Retinal pigment epithelial cell (primary cell): ENCODE data around the gene REXO4.

Experiments used
- DNase-seq: peaks from one replicate; pipeline ENCODE4 v3.0.0-alpha.2; 2010; ENCODE audit warnings: low read depth
- H3K4me3 ChIP-seq: 2 replicates; pipeline ENCODE4 v1.5.1; 2011; ENCODE audit warnings: mild to moderate bottlenecking, low read length, control low read depth, moderate library complexity
- CTCF ChIP-seq: conservative IDR thresholded peaks from 2 replicates; pipeline ENCODE4 v1.5.1; 2011; ENCODE audit warnings: low read depth, low read length, control low read depth, inconsistent platforms

REXO4 gene

GRCh38 chr9:133448487-133448972, 30.7 kb upstream of the REXO4 start:
- no peak for DNase-seq
- H3K4me3 ChIP-seq: no peak overlapping the region
- no peak for TF ChIP-seq CTCF

DNA sequence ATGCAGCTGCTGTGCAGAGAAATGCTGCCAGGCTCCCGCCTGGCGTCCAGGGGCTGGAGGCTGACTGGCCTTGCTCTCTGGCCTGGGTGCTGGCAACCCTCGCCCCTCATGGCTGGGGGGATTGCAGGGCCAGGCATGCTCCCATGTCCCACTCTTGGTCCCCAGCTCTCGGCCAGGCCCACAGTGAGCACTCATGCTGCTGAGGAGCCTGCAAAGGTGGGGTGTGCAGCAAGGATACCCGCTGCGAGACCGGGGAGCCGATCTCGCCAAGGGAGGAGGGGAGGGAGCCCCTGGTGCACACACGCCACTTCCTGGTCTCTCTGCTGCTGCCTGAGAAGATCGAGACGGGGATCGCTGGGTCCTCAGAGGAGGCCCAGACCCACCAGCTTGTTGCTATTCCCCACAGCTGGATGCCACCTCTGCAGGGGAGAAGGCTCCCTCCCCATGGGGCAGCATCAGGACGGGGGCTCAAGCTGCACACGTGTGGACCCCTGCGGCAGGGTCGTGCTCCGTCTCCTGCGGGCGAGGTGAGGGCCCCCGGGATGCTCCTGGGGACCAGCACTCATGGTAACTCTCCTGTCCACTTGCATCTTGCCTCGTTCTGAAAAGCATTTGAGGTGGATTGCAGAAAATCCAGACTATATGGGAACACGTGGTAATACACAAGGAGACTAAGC, 27.6 kb upstream of the REXO4 start:
- no peak overlapping the region for H3K4me3 ChIP-seq
- no peak for TF ChIP-seq CTCF
- DNase-seq: no peak

GRCh38 chr9:133443982-133444381, 26.2 kb upstream of the REXO4 start:
- TF ChIP-seq CTCF: no peak
- no peak for DNase-seq
- H3K4me3 ChIP-seq: no peak overlapping the region

- DNase-seq: no peak
- TF ChIP-seq CTCF: no peak
- no peak overlapping the region for H3K4me3 ChIP-seq
These were observed 25.4 kb upstream of the REXO4 start for GRCh38 chr9:133443248-133443647.

GRCh38 chr9:133441571-133441970, 23.8 kb upstream of the REXO4 start:
- DNase-seq: no peak
- H3K4me3 ChIP-seq: no peak overlapping the region
- no peak for TF ChIP-seq CTCF

GRCh38 chr9:133440874-133441273, 23.1 kb upstream of the REXO4 start:
- no peak for DNase-seq

More at GRCh38 chr9:133440874-133441273, 23.1 kb upstream of the REXO4 start:
- no peak overlapping the region for H3K4me3 ChIP-seq
- TF ChIP-seq CTCF: no peak
